Tibial nerve (tissue), 4 donors: Measurements from ENCODE around the gene FAM83F. TPM values are rescaled to one million over a fixed set of nuclear protein-coding genes. Genes with fewer than 3 reads are reported as not detected.

ENCODE experiments used
- DNase-seq, 2 donors: peaks; one replicate each; pipeline ENCODE4 v3.0.0-alpha.2; 2019; ENCODE audit warnings: low spot score in 2 of 2
- H3K27ac ChIP-seq, 4 donors: fragments of 200-600 bp; sonication (generic) in 3 of 4; one replicate each; pipeline ENCODE4 v1.5.1; 2017 to 2019; ENCODE audit warnings: mild to moderate bottlenecking in 1 of 4
- H3K27me3 ChIP-seq, 2 donors: fragments of 200-600 bp; sonication (generic) in 1 of 2; one replicate each; pipeline versions ENCODE4 v1.5.1 to v1.6.0; 2017 to 2019
- H3K36me3 ChIP-seq, 3 donors: fragments of 200-600 bp; sonication (generic); one replicate each; pipeline ENCODE4 v1.5.1; 2018 to 2019
- H3K4me1 ChIP-seq, 4 donors: fragments of 200-600 bp; sonication (generic) in 3 of 4; one replicate each; pipeline ENCODE4 v1.5.1; 2017 to 2019
- H3K4me3 ChIP-seq, 4 donors: fragments of 200-600 bp; sonication (generic) in 3 of 4; one replicate each; pipeline ENCODE4 v1.5.1; 2017 to 2019; ENCODE audit warnings: mild to moderate bottlenecking in 1 of 4, moderate library complexity in 1 of 4
- H3K9me3 ChIP-seq, 4 donors: fragments of 200-600 bp; sonication (generic) in 3 of 4; one replicate each; pipeline ENCODE4 v1.5.1; 2017 to 2019
- CTCF ChIP-seq, 5 experiments: fragments of 200-600 bp in 3 of 5; fragments of 450-650 bp in 2 of 5; sonication (generic) in 3 of 5; IDR thresholded peaks; one replicate each; pipeline ENCODE4 v1.5.1; 2016 to 2019; ENCODE audit warnings: antibody characterized with exemption in 5 of 5, mild to moderate bottlenecking in 3 of 5, moderate library complexity in 2 of 5
- EP300 ChIP-seq, 2 donors: sonication (generic); formaldehyde crosslinking; IDR thresholded peaks; one replicate each; pipeline ENCODE4 v1.6.1; 2017; ENCODE audit warnings: antibody characterized with exemption in 2 of 2, mild to moderate bottlenecking in 1 of 2
- POLR2A ChIP-seq, 2 donors: fragments of 450-650 bp; IDR thresholded peaks; one replicate each; pipeline ENCODE4 v1.6.1; 2017; ENCODE audit warnings: antibody characterized with exemption in 2 of 2, mild to moderate bottlenecking in 2 of 2, moderate library complexity in 2 of 2
- WGBS, 2 donors: methylation state at CpG; one replicate each; pipeline ENCODE4 v1.1.5; 2018; 5-methylcytosine and 5-hydroxymethylcytosine counted together
- total RNA-seq, 4 donors: library from RNA; depleted of rRNA; stranded (reverse); fragments of >200 nt; gene quantifications; one replicate each; pipeline ENCODE4 v1.1.0, GENCODE V29; 2016

The FAM83F gene
- total RNA-seq, 4 donors from 2014 or later, result 8.2 to 11.2 (median 9.8) TPM

- no peak for TF ChIP-seq POLR2A (IDR thresholded peaks at IDR 0.05)
- TF ChIP-seq EP300 (IDR thresholded peaks at IDR 0.05), result no peak
- TF ChIP-seq CTCF (IDR thresholded peaks at IDR 0.05), result no peak
- H3K9me3 ChIP-seq, result no peaks in the 10 kb centered on the region
- DNase-seq, result no peak
- no peak overlapping the region for H3K4me3 ChIP-seq
- no peaks in the 10 kb centered on the region for H3K36me3 ChIP-seq
- H3K4me1 ChIP-seq, result peaks cover 0 to 5% (median 2%) of the 10 kb centered on the region in 4 donors
- WGBS, 2 donors, result 58 to 68% methylated on average over 13 of the region's 13 CpGs
- H3K27me3 ChIP-seq, result no peaks in the 10 kb centered on the region
- H3K27ac ChIP-seq, result peak overlapping the region in 2 of 4 donors; percentile 11 to 61
Observed at GRCh38 chr22:39960791-39961746, 33.7 kb upstream of the FAM83F start.

GRCh38 chr22:39962071-39962470, 32.7 kb upstream of the FAM83F start:
- peaks cover 0 to 14% (median 8%) of the 10 kb centered on the region in 4 donors for H3K4me1 ChIP-seq
- no peak for DNase-seq
- no peaks in the 10 kb centered on the region for H3K9me3 ChIP-seq
- no peak overlapping the region for H3K4me3 ChIP-seq
- TF ChIP-seq CTCF (IDR thresholded peaks at IDR 0.05) (no peak), EP300 (IDR thresholded peaks at IDR 0.05) (no peak), POLR2A (IDR thresholded peaks at IDR 0.05) (no peak)
- no peaks in the 10 kb centered on the region for H3K36me3 ChIP-seq
- H3K27me3 ChIP-seq, result no peaks in the 10 kb centered on the region
- H3K27ac ChIP-seq, result no peak overlapping the region
- 88 to 93% methylated on average over 9 of the region's 9 CpGs for WGBS, 2 donors

GRCh38 chr22:39965748-39966147, 29.0 kb upstream of the FAM83F start:
- Histone ChIP-seq H3K4me3 (no peak overlapping the region), H3K36me3 (no peaks in the 10 kb centered on the region), H3K9me3 (no peaks in the 10 kb centered on the region), H3K27me3 (no peaks in the 10 kb centered on the region), H3K27ac (no peak overlapping the region), H3K4me1 (peaks cover 0 to 47% (median 25%) of the 10 kb centered on the region in 4 donors)
- 86 to 94% methylated on average over 5 of the region's 5 CpGs for WGBS, 2 donors
- TF ChIP-seq CTCF (IDR thresholded peaks at IDR 0.05) (no peak), EP300 (IDR thresholded peaks at IDR 0.05) (no peak), POLR2A (IDR thresholded peaks at IDR 0.05) (no peak)
- no peak for DNase-seq

GRCh38 chr22:39966470-39966869, 28.3 kb upstream of the FAM83F start:
- 85 to 100% methylated on average over 2 of the region's 2 CpGs for WGBS, 2 donors
- no peak for DNase-seq

More at GRCh38 chr22:39966470-39966869, 28.3 kb upstream of the FAM83F start:
- no peak overlapping the region for H3K4me3 ChIP-seq
- no peaks in the 10 kb centered on the region for H3K27me3 ChIP-seq
- H3K9me3 ChIP-seq, result no peaks in the 10 kb centered on the region
- H3K36me3 ChIP-seq, result no peaks in the 10 kb centered on the region
- TF ChIP-seq EP300 (IDR thresholded peaks at IDR 0.05) (no peak), CTCF (IDR thresholded peaks at IDR 0.05) (no peak), POLR2A (IDR thresholded peaks at IDR 0.05) (no peak)
- H3K4me1 ChIP-seq, result peaks cover 0 to 54% (median 28%) of the 10 kb centered on the region in 4 donors
- peak overlapping the region; percentile 72 to 90 (median 84) for H3K27ac ChIP-seq
